Subcutaneous preadipocyte (primary cell): ENCODE results near the gene OR2AK2. TPM values are rescaled to one million over a fixed set of nuclear protein-coding genes. Genes with fewer than 3 reads are reported as not detected.

ENCODE experiments used
- small RNA-seq: library from RNA; depleted of rRNA; stranded (forward); fragments of <200 nt; gene quantifications from one replicate; pipeline ENCODE3, GENCODE V24; 2012
- total RNA-seq: library from RNA; depleted of rRNA; stranded (reverse); fragments of >200 nt; gene quantifications from 2 replicates; pipeline ENCODE4 v1.2.3, GENCODE V29; 2012

Gene OR2AK2, protein sequence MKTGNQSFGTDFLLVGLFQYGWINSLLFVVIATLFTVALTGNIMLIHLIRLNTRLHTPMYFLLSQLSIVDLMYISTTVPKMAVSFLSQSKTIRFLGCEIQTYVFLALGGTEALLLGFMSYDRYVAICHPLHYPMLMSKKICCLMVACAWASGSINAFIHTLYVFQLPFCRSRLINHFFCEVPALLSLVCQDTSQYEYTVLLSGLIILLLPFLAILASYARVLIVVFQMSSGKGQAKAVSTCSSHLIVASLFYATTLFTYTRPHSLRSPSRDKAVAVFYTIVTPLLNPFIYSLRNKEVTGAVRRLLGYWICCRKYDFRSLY
- total RNA-seq, result not detected in 2 replicates

DNA sequence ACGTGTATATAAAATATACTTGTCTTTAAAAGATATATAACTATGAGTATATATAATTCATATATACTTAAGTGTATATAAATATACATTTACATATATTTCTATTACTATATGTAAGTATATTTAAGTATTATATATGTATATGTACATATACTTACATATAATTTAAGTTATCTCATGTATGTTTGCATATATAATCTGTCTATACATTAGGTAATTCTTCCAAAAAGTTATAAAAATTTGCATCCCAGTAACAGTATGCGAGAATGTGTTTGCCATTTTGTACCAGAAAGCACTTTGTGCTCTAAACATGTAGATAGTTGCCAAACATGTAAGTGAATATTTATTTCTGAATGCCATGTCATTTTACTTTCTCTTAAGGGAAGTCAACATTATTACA, at the start of gene OR2AK2:
TSS of gene OR2AK2 (plus strand) at position 301 of the 400 bp plus-strand sequence. CDS start 144 bp downstream, outside the sequence.

DNA sequence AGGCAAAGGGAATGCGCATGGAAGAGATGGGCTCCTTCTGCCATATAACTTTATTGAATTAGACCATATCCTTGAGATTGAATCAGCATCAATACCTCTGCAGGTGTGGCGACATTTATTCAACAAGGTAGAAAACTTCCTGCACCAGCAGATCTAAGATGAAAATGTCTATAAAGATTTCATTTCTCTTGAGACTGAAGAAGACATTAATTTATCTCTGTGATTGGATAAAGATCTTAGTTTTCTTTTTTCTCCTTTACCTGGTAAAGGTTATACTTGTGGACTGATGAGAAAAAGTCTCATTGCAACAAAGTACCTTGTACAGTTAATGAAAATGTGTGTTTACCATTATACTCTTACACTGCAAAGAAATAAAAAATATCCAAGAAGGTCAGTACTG, 45.1 kb upstream of the OR2AK2 start, which contains the start of gene OR2T8:
TSS of gene OR2T8 (plus strand) at position 301 of the 400 bp plus-strand sequence. CDS start 766 bp downstream, outside the sequence.

DNA sequence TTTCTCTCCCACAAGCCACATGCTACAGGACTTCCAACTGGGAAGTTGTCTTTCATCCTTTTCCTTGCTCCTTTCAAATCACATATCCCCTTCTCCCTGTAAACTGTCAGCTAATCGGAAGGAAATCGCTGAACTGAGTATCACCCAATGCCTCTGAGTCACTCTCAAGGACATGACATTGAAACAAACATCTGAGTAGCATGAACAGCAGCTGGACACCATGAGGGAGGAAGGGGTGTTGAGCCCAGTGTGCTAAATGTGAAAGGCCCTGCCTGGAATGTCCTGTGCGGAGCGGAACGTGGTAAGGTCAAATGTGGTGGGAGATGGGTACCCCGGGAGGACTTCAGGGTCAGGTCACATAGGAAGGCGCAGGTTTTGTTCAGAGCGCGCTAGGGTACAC, 40.2 kb upstream of the OR2AK2 start, which contains the start of gene OR2AJ1:
TSS of gene OR2AJ1 (plus strand) at position 22 of the 400 bp plus-strand sequence. CDS start 8,880 bp downstream, outside the sequence.

DNA sequence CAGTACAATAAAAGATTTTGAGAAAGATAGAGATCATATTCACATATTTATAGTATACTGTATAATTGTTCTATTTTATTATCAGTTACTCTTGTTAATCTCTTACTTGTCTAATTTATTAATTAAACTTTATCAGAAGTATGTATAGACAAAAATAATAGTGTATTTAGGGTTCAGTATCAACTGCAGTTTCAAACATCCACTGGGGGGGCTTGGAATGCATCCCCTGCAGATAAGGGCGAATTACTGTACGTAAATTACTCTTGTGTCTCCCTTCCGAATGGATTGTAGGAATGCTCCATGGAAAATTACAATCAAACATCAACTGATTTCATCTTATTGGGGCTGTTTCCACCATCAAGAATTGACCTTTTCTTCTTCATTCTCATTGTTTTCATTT, 16.5 kb upstream of the OR2AK2 start, which contains the start of gene OR2L8:
TSS of gene OR2L8 (plus strand) at position 301 of the 400 bp plus-strand sequence. CDS start at position 301, 0 bp downstream.

DNA sequence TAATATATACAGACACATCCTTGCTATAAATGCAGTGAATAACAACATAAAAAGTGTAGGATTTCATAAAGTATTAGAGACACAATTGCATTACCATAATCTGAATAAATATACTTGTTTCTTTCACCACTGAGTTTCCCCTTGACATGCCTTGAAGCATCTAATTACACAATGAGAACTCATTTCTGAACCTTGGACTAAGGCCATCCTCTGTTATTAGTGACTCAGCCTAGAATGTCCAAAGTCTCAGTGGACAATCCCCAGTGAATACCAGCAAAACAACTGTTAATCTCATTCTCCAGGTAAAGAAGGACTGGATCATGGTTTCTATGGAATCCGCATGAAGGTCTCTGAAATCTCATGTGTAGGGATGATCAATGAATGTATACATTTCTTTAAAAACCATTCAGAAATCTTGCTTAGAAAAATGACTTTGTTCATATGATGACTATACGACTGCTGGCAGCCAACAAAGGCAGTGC, 48.2 kb downstream of the OR2AK2 start, which contains the start of gene OR2L5:
TSS of gene OR2L5 (plus strand) at position 432 of the 482 bp plus-strand sequence. CDS start 8,288 bp downstream, outside the sequence.

Small RNA genes lying within 50 kb of the gene (small RNA-seq; reads per million reads assigned to genes)
- not detected for gene RF00019

Other genes starting within 250 kb of the OR2AK2 start
- not detected in 2 replicates for gene OR6F1, start 248.6 kb upstream of the OR2AK2 start, total RNA-seq
- gene OR14K1, start 226.6 kb upstream of the OR2AK2 start, total RNA-seq, result not detected in 2 replicates
- not detected in 2 replicates for gene OR14A2, start 217.1 kb upstream of the OR2AK2 start, total RNA-seq
- gene OR1C1, start 204.7 kb upstream of the OR2AK2 start, total RNA-seq, result not detected in 2 replicates
- not detected in 2 replicates for gene OR14A16, start 141.1 kb upstream of the OR2AK2 start, total RNA-seq
- gene OR11L1, start 123.3 kb upstream of the OR2AK2 start, total RNA-seq, result not detected in 2 replicates
- gene TRIM58, start 108.0 kb upstream of the OR2AK2 start, total RNA-seq, result 0.98 and 4.0 TPM in 2 replicates
- 0.20 and 3.7 TPM in 2 replicates for gene OR2W3, start 69.6 kb upstream of the OR2AK2 start, total RNA-seq
- not detected in 2 replicates for gene OR2T8, start 45.0 kb upstream of the OR2AK2 start, total RNA-seq
- not detected in 2 replicates for gene OR2AJ1, start 40.3 kb upstream of the OR2AK2 start, total RNA-seq
- gene OR2L8, start 16.4 kb upstream of the OR2AK2 start, total RNA-seq, result not detected in 2 replicates
- gene OR2L5, start 48.4 kb downstream of the OR2AK2 start, total RNA-seq, result not detected in 2 replicates
- gene OR2L2, start 64.8 kb downstream of the OR2AK2 start, total RNA-seq, result under 0.01 TPM in 1 of 2 replicates, not detected in the other
- gene OR2L3, start 81.6 kb downstream of the OR2AK2 start, total RNA-seq, result not detected in 2 replicates
- not detected in 2 replicates for gene OR2L13, start 130.0 kb downstream of the OR2AK2 start, total RNA-seq
- gene OR2M5, start 179.9 kb downstream of the OR2AK2 start, total RNA-seq, result not detected in 2 replicates
- gene OR2M2, start 209.6 kb downstream of the OR2AK2 start, total RNA-seq, result not detected in 2 replicates
- not detected in 2 replicates for gene OR2M3, start 232.0 kb downstream of the OR2AK2 start, total RNA-seq